HG03196 (cell line): ENCODE results near the gene CXorf38.
"Not testable (repeated sequence)": the region's sequence is repeated elsewhere in the genome, so short reads cannot be mapped to it uniquely, and the experiment has no call there.

Experiments
- ATAC-seq: cut with Tn5 transposase; IDR thresholded peaks from one replicate; pipeline ENCODE4 v1.9.1; 2021; ENCODE audit not compliant: unreplicated experiment

Gene CXorf38

GRCh38 chrX:40632199-40632598 lies 15.2 kb downstream of the CXorf38 start:
- ATAC-seq = no peak

DNA sequence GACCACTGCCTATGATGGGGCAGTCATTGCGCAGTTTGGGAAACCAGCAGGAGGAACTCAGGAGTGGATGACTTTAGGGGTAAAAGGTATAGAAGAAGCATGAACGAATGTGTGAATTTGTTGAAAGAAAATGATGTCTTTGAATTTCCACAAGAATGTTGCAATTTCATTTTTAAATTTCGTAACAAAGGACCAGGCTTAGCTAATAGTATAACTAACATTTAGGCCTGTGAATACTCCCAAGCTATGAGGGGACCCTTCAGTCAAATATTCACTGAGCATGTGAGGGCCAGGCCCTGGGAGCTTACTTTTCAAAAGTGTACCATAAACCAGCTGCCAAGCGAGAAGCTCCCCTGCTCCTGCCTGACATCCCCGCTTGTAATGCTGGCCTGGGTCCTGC lies 18.9 kb downstream of the CXorf38 start:
- ATAC-seq = no peak

DNA sequence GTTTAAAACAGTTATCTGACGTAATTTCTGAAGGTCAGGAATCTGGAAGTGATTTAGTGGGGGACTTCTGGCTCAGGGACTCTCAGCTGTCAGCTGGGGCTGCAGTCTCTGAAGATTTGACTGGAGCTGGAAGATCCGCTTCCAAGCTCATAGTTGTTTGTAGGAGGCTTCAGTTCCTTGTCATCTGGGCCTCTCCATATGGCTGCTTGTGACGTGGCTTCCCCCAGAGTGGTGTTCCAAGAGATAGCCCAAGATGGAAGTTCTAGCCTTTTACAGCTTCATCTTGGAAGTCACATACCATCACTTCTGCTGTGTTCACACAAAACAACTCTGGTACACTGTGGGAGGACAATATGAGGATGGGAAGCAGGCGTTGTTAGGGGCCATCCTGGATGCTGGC lies 22.1 kb downstream of the CXorf38 start:
- no peak for ATAC-seq

GRCh38 chrX:40623665-40624064 lies 23.7 kb downstream of the CXorf38 start:
- ATAC-seq = no peak

GRCh38 chrX:40623139-40623536 lies 24.2 kb downstream of the CXorf38 start, which contains the start of gene MPC1L:
Gene MPC1L (plus strand): TSS chrX:40623428. CDS start chrX:40623566, 138 bp downstream.
- ATAC-seq = no peak

GRCh38 chrX:40622479-40623138 lies 24.8 kb downstream of the CXorf38 start:
- no peak for ATAC-seq

GRCh38 chrX:40617566-40617965 lies 29.8 kb downstream of the CXorf38 start:
- ATAC-seq = no peak

DNA sequence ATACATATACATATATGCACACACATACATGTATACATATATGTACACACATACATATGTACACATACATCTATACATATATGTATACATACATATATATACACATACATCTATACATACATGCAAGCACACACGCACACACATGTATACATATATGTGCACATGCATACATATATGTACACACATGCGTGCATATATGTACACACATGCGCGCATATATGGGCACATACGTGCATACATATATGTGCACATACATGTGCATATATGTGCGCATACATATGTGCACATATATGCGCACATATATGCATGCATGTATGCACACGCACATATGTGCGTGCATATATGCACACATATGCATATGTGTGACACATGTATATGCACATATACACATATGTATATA lies 31.4 kb downstream of the CXorf38 start:
- ATAC-seq = no peak

GRCh38 chrX:40612511-40612910 lies 34.9 kb downstream of the CXorf38 start:
- ATAC-seq = no peak

GRCh38 chrX:40607381-40607780 lies 40.0 kb downstream of the CXorf38 start:
- no peak for ATAC-seq

GRCh38 chrX:40603446-40603845 lies 43.9 kb downstream of the CXorf38 start:
- ATAC-seq = no peak

DNA sequence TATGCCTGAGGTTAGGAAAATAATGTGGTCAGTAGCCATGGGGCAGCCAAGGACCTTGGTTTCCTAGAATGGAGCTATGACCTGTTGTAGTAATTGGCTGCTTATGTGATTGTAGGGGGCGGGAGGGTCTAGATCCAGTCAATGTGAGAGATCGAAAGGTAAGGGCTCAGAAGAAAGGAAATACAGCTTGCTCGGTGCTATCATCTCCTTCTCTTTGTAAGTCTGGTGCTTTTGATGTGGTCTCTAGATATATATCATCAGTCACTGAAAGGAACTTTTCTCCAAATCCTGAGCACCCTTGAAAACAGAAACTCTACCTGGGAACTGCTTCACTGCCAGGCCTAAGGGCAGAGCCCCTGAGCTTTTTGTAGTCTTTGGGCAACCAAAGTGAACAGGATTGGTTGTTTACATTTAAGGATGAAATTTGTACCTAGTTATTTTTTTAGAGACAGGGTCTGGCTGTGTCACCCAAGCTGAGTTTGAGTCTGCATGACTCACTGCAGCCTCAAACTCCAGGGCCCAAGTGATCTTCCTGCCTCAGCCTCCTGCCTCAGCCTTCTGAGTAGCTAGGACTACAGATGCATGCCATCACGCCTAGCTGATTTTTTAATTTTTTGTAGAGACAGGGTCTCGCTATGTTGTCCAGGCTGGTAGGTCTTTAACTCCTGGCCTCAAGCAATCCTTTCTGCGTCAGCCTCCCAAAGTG lies 57.6 kb downstream of the CXorf38 start:
- not testable (repeated sequence) for ATAC-seq

DNA sequence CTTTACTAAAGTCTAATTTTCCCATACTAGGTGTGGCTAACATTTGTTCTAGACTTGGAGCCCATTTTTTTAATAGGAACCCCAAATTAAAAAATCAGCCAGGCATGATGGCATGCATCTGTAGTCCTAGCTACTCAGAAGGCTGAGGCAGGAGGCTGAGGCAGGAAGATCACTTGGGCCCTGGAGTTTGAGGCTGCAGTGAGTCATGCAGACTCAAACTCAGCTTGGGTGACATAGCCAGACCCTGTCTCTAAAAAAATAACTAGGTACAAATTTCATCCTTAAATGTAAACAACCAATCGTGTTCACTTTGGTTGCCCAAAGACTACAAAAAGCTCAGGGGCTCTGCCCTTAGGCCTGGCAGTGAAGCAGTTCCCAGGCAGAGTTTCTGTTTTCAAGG lies 59.7 kb downstream of the CXorf38 start:
- ATAC-seq = not testable (repeated sequence)

DNA sequence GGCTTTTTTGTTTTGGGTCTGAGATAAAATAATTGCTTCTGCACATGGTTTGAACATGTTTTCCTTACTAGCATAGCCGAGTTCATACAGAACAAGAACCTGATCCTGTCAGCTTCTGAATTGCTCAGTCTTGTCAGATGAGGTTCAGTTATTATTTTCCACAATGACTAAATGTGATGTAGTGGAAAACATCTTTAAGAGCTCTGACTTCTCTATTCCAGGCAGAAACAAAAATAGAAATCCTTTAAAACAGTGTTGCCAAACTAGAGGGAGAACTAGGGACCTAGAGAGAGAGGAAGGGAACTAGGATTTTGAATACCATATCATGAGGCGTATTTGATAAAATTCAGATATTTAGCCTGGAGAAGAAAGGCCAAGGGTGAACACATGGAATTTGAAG lies 64.5 kb downstream of the CXorf38 start:
- ATAC-seq = no peak

DNA sequence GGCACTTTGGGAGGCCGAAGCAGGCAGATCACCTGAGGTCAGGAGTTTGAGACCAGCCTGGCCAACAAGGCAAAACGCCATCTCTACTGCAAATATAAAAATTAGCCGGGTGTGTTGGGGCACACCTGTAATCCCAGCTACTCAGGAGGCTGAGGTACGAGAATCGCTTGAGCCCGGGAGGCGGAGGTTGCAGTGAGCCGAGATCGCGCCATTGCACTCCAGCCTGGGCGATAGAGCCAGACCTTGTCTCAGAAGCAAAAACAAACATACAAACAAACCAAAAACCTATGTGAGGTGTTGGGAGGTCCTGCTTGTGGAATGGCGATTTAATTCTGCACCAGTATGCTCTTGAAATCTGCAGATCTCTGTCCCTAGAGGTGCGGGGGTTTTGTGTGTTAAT lies 65.2 kb downstream of the CXorf38 start:
- ATAC-seq = not testable (repeated sequence)

DNA sequence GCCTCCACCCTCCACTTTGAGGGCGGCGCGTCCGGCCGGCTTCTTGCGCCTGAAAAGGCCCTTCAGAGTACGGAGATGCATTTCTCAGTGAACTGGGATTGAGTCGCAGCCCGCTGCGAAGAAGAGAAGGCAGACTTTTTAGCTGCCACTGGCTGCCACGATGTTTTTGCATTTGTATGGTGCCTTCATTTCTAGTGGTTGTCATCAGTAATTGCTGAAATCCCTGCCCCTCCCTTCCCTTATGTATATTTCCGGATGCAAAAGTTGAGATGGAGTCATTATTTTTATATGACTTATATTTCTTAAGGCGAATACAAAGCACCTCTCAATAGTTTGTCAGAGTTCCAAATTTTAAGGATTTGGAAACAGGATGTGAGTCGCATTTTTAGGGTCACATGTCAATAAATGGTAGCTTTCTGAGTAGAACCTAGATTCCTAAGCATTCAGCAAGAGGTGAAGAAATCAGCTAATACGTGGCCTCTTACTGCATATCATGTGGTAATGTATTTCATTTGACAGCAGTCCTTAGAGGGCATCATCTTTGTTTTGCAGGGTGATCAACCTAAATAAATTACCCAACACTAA lies 65.9 kb downstream of the CXorf38 start:
- ATAC-seq = peak; percentile 14

- peak; percentile 95 for ATAC-seq
These were observed 66.6 kb downstream of the CXorf38 start, which contains the start of gene ATP6AP2 for GRCh38 chrX:40580537-40581335. Gene ATP6AP2 (plus strand): TSS chrX:40580970. CDS start chrX:40581066, 96 bp downstream.

GRCh38 chrX:40579900-40580536 lies 67.3 kb downstream of the CXorf38 start:
- peak; percentile 48 for ATAC-seq

DNA sequence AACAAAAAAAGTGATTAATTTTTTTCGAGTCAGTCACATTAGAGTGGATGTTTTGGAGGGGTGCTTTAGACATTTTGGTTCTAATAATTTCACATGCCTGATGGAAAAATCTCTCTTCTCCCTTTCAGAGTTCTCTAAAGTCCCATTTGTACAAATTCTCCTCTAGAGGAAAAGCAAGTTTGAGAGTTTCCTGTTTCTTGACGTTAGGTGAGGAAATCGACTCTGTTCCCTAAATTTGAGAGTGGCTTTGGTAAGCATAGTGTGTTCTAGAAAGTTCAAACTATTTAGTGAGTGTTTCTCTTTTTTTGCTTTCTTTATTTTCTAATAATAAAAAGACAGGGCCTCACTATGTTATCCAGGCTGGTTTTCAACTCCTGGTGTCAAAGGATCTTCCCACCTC lies 68.2 kb downstream of the CXorf38 start:
- ATAC-seq = no peak

DNA sequence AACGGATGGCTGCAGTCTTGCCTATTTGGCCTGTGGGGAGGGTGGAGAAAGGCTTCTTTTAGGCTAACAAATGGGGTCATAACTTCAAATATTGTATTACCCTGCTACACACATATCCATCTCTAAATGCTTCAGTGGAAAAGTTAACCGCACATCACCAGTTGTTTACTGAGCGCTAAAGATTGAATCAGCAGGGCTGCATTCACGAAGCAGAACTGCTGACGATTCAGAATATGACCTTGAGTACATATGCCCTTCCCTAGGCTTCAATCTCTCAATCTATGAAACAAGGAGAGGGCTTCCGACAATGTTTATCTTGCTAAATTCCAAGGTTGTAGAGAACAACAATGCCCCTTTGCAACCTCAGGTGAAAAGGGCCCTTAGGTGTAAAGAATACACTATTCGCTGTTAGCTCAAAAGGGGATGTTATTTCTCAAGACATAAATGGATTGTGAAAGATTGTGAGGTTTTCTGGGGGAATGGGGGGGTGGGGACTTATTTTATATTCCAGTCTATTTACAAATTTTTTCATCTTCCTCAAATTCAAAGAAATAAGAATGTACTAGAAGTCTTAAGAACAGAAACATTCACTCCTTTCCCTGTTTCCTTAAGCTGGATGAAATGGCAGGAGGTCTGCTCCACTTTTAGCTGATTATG lies 69.2 kb downstream of the CXorf38 start:
- no peak for ATAC-seq
